ENCODE measurements around the gene SRGAP2C. TPM values are rescaled to one million over a fixed set of nuclear protein-coding genes. Genes with fewer than 3 reads are reported as not detected.
"Not testable (repeated sequence)": the region's sequence is repeated elsewhere in the genome, so short reads cannot be mapped to it uniquely, and the experiment has no call there.

Gene SRGAP2C
- total RNA-seq, 1 experiment from 2014 or later: 36.6 TPM

DNA sequence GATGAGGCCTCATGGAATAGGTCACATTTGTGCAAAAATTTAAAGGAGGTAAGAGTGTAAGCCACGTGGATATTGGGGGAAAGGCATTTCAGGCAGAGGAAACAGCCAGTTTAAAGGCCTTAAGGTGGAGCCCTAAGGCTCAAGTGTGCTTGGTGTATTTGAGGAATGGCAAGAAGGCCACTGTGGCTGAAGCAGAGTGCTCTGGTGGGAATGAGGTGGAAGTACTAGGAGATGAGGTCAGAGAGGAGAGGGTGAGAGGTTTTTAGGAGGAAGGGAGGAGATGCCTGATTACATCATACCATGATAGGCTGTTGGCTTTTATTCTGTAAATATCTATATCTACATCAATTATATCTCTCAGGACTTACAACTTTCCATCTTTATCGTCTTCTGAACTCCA lies 75.4 kb downstream of the SRGAP2C start:
- H3K27ac Mint-ChIP-seq (ENCODE audit: low read depth, unreplicated experiment); H3K4me3 Mint-ChIP-seq (ENCODE audit: unreplicated experiment); intact Hi-C loops (cut with micrococcal nuclease); BruUV-seq (replicated peaks); POLR2A ChIA-PET; H3K9me3 Mint-ChIP-seq (ENCODE audit: unreplicated experiment); CTCF ChIA-PET; DNase-seq (ENCODE audit: unreplicated experiment); H3K4me1 Mint-ChIP-seq (ENCODE audit: insufficient read depth, unreplicated experiment); H3K36me3 Mint-ChIP-seq (ENCODE audit: insufficient read depth, unreplicated experiment); H3K27me3 Mint-ChIP-seq (ENCODE audit: insufficient read depth, unreplicated experiment): not testable (repeated sequence)

DNA sequence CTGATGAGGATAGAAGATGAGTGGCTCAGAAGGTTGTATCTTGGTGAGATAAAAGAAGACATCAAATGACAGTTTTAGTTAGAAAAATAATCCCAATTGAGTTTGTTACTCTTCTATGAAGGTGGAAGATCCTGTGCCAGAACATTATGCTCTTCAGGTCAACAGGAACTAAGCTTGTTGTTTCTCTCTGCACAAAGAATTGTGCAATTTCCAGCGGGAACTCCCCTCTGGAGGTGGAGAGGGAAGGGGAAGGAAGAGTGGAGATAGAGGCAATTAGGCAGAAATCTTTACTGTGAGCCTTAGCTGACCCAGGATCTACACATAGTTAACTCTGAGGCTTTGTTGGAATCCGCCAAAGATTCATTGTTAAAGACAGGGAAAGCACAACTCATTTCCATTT lies 77.4 kb downstream of the SRGAP2C start:
- H3K4me1 Mint-ChIP-seq (ENCODE audit: insufficient read depth, unreplicated experiment); H3K27ac Mint-ChIP-seq (ENCODE audit: low read depth, unreplicated experiment); CTCF ChIA-PET; BruUV-seq (replicated peaks); H3K36me3 Mint-ChIP-seq (ENCODE audit: insufficient read depth, unreplicated experiment); H3K27me3 Mint-ChIP-seq (ENCODE audit: insufficient read depth, unreplicated experiment); DNase-seq (ENCODE audit: unreplicated experiment); H3K4me3 Mint-ChIP-seq (ENCODE audit: unreplicated experiment); POLR2A ChIA-PET; H3K9me3 Mint-ChIP-seq (ENCODE audit: unreplicated experiment); intact Hi-C loops (cut with micrococcal nuclease): not testable (repeated sequence)

DNA sequence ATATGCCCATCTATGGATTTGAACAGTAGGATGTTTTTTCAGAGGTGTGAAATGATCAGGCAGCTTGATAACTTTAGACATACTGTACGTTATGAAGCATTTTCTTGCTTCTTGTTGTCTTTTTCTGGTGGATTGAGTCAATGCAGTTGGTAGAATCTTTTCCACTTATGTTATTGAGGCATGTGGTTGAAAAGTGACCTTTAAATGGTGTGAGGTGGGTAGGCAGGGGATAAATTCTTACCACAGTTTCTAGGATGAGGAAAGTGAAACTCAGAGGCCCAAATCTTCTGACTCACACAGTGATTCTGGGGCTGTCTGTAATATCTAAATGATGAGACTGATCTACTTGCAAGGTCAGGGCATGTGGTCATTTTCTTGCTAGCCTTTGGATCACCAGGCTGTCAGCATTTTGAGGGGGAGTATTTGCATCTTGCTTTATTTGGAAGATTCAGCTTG lies 79.0 kb downstream of the SRGAP2C start:
- H3K4me1 Mint-ChIP-seq (ENCODE audit: insufficient read depth, unreplicated experiment); BruUV-seq (replicated peaks); POLR2A ChIA-PET; H3K27me3 Mint-ChIP-seq (ENCODE audit: insufficient read depth, unreplicated experiment); intact Hi-C loops (cut with micrococcal nuclease); CTCF ChIA-PET; H3K9me3 Mint-ChIP-seq (ENCODE audit: unreplicated experiment); H3K4me3 Mint-ChIP-seq (ENCODE audit: unreplicated experiment); H3K27ac Mint-ChIP-seq (ENCODE audit: low read depth, unreplicated experiment); H3K36me3 Mint-ChIP-seq (ENCODE audit: insufficient read depth, unreplicated experiment): not testable (repeated sequence)
- DNase-seq (ENCODE audit: unreplicated experiment): peak; percentile 34

DNA sequence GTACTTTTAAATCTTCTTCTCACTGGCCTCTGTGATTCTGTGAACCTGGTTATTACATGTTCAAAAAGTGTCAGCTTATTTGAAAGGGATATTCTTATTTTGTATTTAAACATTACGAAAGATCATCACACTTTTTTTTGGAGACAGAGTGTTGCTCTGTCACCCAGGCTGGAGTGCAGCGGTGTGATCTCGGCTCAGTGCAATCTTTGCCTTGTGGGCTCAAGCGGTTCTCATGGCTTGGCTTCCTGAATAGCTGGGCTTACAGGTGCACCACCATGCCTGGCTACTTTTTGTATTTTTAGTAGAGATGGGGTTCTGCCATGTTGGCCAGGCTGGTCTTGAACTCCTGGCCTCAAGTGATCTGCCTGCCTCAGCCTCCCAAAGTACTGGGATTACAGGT lies 82.3 kb downstream of the SRGAP2C start:
- H3K9me3 Mint-ChIP-seq (ENCODE audit: unreplicated experiment); CTCF ChIA-PET; H3K36me3 Mint-ChIP-seq (ENCODE audit: insufficient read depth, unreplicated experiment); H3K4me1 Mint-ChIP-seq (ENCODE audit: insufficient read depth, unreplicated experiment); H3K27me3 Mint-ChIP-seq (ENCODE audit: insufficient read depth, unreplicated experiment); BruUV-seq (replicated peaks); H3K4me3 Mint-ChIP-seq (ENCODE audit: unreplicated experiment); intact Hi-C loops (cut with micrococcal nuclease); H3K27ac Mint-ChIP-seq (ENCODE audit: low read depth, unreplicated experiment); DNase-seq (ENCODE audit: unreplicated experiment); POLR2A ChIA-PET: not testable (repeated sequence)

DNA sequence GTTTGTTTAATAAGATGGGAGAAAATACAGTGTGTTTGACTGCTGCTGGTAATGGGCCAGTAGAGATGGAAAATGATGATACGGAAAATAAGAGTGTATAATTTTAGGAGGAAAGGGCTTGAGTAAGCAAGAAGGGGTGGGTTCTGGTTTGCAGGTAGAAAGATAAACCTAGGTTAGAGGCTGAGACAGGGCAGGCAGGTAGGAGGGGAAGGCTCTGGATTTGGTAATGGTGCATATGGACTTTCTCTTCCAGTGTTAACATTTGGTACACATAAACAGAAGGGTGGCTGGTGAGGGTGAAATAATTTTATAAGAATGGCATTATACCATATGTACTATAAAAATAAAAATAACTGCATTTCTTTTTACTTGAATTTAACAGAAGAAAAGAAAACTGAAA lies 84.5 kb downstream of the SRGAP2C start:
- H3K9me3 Mint-ChIP-seq (ENCODE audit: unreplicated experiment); H3K4me1 Mint-ChIP-seq (ENCODE audit: insufficient read depth, unreplicated experiment); BruUV-seq (replicated peaks); H3K27ac Mint-ChIP-seq (ENCODE audit: low read depth, unreplicated experiment); H3K27me3 Mint-ChIP-seq (ENCODE audit: insufficient read depth, unreplicated experiment); CTCF ChIA-PET; DNase-seq (ENCODE audit: unreplicated experiment); H3K4me3 Mint-ChIP-seq (ENCODE audit: unreplicated experiment); POLR2A ChIA-PET; intact Hi-C loops (cut with micrococcal nuclease); H3K36me3 Mint-ChIP-seq (ENCODE audit: insufficient read depth, unreplicated experiment): not testable (repeated sequence)

DNA sequence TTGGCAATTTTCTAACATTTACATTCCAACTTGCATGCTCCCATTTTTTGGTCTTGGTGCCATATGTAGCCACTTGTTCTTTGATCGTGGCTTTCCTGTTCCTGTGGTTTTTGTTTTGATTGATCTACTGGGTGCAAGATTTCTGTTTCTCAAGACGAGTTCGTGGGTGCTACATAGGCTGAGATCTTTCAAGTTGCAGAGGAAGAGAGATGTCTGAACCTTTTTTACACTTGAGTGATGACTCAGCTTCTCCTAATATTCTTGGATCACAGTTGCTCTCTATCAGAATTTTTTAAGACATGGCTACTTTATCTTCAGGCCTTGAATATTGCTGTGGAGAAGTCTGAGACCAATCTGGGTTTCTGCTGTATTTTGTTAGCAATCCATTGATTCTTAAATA lies 85.2 kb downstream of the SRGAP2C start:
- H3K4me1 Mint-ChIP-seq (ENCODE audit: insufficient read depth, unreplicated experiment); DNase-seq (ENCODE audit: unreplicated experiment); BruUV-seq (replicated peaks); H3K9me3 Mint-ChIP-seq (ENCODE audit: unreplicated experiment); H3K36me3 Mint-ChIP-seq (ENCODE audit: insufficient read depth, unreplicated experiment); H3K27ac Mint-ChIP-seq (ENCODE audit: low read depth, unreplicated experiment); H3K27me3 Mint-ChIP-seq (ENCODE audit: insufficient read depth, unreplicated experiment); intact Hi-C loops (cut with micrococcal nuclease); POLR2A ChIA-PET; CTCF ChIA-PET: not testable (repeated sequence)
- H3K4me3 Mint-ChIP-seq (ENCODE audit: unreplicated experiment): peak overlapping the region; percentile 51

DNA sequence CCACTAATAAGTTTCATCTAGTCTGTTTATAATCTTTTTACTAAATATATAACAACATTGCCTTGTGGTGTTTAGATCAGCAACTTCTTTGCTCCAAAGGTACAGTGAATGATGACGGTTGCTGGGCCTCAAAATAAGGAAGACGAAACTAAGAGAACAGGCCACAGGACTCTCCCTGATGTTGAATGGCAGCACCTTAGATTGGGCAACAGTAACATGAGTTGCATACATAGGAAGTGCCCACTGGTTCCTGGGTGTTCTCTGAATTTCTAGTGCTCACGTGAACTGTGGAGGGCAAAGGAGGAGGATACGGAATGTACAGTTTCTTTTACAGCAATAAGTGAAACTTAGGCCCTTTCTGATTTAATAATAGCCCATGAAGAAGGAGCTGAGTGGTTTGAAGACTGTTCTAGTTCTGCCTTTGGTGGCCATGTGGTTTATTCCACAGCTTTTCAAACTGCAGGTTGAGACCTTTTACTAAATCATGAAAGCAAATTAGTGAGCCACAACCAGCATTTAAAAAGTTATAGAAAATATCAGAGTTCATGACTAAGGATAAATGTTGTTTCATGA lies 86.5 kb downstream of the SRGAP2C start:
- H3K36me3 Mint-ChIP-seq (ENCODE audit: insufficient read depth, unreplicated experiment); DNase-seq (ENCODE audit: unreplicated experiment); CTCF ChIA-PET; POLR2A ChIA-PET; H3K9me3 Mint-ChIP-seq (ENCODE audit: unreplicated experiment); H3K27me3 Mint-ChIP-seq (ENCODE audit: insufficient read depth, unreplicated experiment); BruUV-seq (replicated peaks); H3K27ac Mint-ChIP-seq (ENCODE audit: low read depth, unreplicated experiment); H3K4me3 Mint-ChIP-seq (ENCODE audit: unreplicated experiment); intact Hi-C loops (cut with micrococcal nuclease); H3K4me1 Mint-ChIP-seq (ENCODE audit: insufficient read depth, unreplicated experiment): not testable (repeated sequence)

DNA sequence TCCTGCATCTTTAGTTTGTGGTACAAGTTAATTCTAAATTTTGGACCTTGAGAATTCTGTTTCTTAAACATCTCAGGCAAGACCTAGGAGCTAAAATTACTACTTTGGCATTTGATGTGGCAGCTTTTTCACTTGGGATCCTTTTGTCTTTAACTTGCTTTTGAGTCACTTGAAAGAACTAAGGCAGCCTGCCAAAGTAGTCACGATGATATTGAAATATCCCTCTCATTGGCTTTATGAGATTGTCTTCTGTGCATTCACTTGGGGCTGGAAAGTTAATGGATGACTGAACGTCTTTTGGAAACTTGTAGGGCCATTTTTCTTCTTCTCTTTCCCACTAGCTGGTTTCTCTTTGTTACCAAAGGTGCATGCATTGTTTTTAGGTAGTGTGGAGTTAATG lies 90.7 kb downstream of the SRGAP2C start:
- intact Hi-C loops (cut with micrococcal nuclease); CTCF ChIA-PET; H3K27me3 Mint-ChIP-seq (ENCODE audit: insufficient read depth, unreplicated experiment); H3K4me1 Mint-ChIP-seq (ENCODE audit: insufficient read depth, unreplicated experiment); POLR2A ChIA-PET; BruUV-seq (replicated peaks); H3K27ac Mint-ChIP-seq (ENCODE audit: low read depth, unreplicated experiment); H3K9me3 Mint-ChIP-seq (ENCODE audit: unreplicated experiment); H3K36me3 Mint-ChIP-seq (ENCODE audit: insufficient read depth, unreplicated experiment); H3K4me3 Mint-ChIP-seq (ENCODE audit: unreplicated experiment); DNase-seq (ENCODE audit: unreplicated experiment): not testable (repeated sequence)

DNA sequence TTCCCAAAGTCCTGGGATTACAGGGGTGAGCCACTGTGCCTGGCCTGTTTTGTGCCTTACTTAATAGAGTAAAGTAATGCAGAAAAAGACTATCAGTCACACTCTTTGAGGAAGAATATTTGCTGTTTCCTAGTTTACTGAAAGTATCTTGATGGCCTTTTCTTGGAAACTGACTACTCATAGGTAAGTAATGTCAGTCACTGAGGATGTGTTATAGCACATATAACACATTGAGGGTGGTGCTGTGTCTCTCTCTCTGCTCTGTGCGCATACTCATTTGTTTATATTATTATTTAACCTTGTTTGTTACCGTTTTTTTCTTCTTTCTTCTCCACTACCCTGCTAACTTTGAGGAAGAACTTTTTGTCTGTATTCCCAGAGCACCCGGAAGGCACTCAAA lies 93.4 kb downstream of the SRGAP2C start:
- intact Hi-C loops (cut with micrococcal nuclease); POLR2A ChIA-PET; H3K27me3 Mint-ChIP-seq (ENCODE audit: insufficient read depth, unreplicated experiment); H3K36me3 Mint-ChIP-seq (ENCODE audit: insufficient read depth, unreplicated experiment); DNase-seq (ENCODE audit: unreplicated experiment); H3K4me3 Mint-ChIP-seq (ENCODE audit: unreplicated experiment); H3K9me3 Mint-ChIP-seq (ENCODE audit: unreplicated experiment); H3K4me1 Mint-ChIP-seq (ENCODE audit: insufficient read depth, unreplicated experiment); CTCF ChIA-PET; H3K27ac Mint-ChIP-seq (ENCODE audit: low read depth, unreplicated experiment); BruUV-seq (replicated peaks): not testable (repeated sequence)
